Hippocampal formation (tissue), 2 donors: ENCODE results near the gene CA6.
"Not testable (repeated sequence)": the region's sequence is repeated elsewhere in the genome, so short reads cannot be mapped to it uniquely, and the experiment has no call there.

ENCODE experiments used
- DNase-seq, 2 donors: peaks; one replicate each; lab custom pipeline; 2025; lab: John Stamatoyannopoulos, UW

Gene CA6

DNA sequence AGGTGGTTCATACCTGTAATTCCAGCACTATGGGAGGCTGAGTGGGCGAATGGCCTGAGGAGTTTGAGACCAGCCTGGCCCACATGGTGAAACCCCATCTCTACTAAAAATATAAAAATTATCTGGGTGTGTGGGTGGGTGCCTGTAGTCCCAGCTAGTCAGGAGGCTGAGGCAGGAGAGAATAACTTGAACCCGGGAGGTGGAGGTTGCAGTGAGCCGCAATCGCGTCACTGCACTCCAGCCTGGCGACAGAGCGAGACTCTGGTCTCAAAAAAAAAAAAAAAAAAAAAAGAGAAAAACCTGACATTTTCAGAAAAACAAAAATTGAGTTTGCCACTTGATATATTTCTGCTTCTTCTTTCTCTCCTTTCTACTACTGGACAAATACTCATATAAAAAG lies 24.3 kb downstream of the CA6 start:
- DNase-seq = no peak

- no peak for DNase-seq
Measured at GRCh38 chr1:8970870-8971337, 25.2 kb downstream of the CA6 start.

GRCh38 chr1:8974551-8974950 lies 28.9 kb downstream of the CA6 start:
- no peak for DNase-seq

- no peak for DNase-seq
Measured at GRCh38 chr1:8976338-8976737, 30.7 kb downstream of the CA6 start.

GRCh38 chr1:8976896-8977450 lies 31.3 kb downstream of the CA6 start:
- no peak for DNase-seq

DNA sequence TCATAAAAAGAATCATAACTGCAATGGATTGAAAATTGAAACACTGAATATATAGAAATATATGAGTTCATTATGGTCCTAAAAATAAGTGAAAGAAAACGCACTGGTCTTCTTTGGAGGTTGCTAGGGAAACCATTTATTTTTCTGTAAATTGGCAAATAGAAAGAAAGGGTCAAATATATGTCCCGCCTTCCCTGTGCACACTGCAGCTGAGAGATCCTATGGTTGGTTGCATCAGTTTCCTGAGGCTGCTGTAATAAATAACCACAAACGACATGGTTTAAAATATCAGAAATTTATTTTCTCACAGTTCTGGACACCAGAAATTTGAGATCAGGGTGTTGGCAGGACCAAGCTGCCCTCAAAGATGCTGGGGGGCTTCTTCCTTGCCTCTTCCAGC lies 35.0 kb downstream of the CA6 start:
- no peak for DNase-seq

DNA sequence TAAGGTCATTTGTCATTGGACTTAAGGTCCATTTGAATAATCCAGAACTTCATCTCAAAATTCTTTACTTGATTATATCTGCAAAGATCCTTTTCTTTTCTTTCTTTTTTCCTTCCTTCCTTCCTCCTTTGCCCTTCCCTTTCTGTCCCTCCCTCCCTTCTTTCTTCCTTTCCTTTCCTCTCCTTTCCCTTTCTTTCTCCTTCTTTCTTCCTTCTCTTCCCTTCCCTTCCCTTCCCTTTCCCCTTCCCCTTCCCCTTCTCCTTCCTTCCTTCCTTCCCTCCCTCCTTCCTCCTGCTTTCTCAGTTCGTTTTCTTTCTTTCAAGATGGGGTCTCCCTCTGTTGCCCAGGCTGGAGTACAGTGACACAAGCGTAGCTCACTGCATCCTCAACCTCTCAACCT lies 35.5 kb downstream of the CA6 start:
- no peak for DNase-seq

DNA sequence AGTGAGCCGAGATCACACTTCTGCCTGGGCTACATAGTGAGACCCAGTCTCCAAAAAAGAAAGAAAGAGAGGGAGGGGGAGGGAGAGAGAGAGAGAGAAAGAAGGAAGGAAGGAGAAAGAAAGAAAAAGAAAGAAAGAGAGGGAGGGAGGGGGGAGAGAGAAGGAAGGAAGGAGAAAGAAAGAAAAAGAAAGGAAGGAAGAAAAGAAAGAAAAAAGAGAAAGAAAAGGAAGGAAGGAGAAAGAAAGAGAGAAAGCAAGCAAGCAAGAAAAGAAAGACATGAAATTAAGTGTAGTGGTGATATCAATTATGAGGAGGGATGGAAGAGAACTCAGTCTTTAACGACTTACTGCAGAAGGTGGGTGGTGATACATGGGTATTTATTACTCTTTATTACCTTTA lies 38.5 kb downstream of the CA6 start:
- DNase-seq = no peak

GRCh38 chr1:8984990-8985389 lies 39.3 kb downstream of the CA6 start:
- no peak for DNase-seq

DNA sequence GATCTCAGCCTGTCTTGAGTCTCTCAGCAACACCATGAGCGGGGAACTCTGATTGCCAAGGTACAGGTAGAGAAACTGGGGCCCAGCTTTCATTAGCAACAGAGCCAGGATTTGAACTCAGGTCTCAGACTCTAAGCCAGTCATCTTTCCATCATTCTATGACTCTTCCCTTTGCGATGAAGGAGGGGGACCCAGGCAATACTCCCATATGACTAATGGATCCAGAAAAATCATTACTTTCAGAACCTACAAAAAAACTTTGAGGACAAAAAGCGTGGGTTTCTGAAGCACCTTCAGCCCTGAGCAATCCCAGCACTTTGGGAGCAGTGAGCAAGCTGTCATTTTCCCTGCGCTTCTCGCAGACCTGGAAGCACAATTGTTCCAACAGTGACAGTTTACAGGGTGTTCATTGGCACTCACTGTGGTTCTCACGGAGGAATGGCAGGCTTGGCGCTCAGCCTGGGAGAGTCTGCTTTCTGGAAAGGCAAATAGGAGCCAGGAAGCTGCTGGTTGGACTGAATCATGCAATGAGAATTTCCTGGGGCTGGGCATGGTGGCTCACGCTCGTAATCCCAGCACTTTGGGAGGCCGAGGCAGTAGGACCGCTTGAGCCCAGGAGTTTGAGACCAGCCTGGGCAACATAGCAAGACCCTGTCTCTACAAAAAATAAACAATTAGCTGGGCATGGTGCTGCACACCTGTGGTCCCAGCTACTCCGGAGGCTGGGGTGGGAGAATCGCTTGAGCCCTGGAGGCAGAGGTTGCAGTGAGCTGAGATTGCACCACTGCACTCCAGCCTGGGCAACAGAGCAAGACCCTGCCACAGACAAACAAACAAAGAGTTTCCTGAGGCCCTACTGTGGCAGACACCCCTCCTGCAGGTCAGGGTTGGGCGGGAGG lies 40.5 kb downstream of the CA6 start:
- DNase-seq = peak; percentile 61 to 64

- DNase-seq = no peak
Measured at GRCh38 chr1:8986814-8987190, 41.1 kb downstream of the CA6 start.

GRCh38 chr1:8987881-8988617 lies 42.4 kb downstream of the CA6 start:
- DNase-seq = peak; percentile 60 to 62

GRCh38 chr1:8988618-8988967 lies 42.9 kb downstream of the CA6 start:
- no peak for DNase-seq

DNA sequence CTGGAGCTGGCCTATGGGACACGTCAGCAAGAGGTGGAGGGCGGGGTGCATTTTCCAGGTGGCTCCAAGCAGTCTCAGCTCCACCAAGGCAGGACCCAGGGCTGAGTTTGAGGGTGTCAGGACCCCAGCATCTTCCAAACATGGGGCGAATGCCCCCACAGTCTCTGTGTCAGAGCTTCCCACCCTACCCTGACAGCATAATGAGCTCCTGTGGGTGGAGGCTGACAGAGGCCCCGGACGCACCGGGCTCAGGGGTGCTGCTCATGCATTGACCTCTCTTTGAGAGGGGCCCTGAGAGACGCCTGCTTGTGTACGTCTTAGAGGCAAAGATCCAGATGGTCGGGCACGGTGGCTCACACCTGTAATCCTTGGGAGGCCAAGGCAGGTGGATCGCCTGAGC lies 43.4 kb downstream of the CA6 start:
- no peak for DNase-seq

DNA sequence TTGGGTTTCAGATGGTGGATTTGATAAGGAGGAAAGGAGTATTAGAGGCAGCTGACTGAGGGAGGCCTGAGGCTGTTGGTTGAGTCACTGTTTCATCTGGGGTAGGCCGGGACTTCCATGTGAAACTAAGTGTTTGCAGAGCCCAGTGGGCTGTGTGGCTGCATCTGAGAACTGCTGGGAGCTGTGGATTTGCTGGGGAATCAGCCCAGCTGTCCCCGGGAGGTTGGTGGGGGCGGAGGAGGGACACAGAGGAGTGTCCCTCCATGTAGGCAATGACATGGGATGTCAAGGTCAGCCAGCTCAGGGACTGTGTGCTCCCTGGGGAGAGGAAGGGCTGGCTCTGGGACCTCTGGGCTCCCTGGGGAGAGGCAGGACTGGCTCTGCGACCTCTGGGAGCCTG lies 44.2 kb downstream of the CA6 start:
- no peak for DNase-seq

DNA sequence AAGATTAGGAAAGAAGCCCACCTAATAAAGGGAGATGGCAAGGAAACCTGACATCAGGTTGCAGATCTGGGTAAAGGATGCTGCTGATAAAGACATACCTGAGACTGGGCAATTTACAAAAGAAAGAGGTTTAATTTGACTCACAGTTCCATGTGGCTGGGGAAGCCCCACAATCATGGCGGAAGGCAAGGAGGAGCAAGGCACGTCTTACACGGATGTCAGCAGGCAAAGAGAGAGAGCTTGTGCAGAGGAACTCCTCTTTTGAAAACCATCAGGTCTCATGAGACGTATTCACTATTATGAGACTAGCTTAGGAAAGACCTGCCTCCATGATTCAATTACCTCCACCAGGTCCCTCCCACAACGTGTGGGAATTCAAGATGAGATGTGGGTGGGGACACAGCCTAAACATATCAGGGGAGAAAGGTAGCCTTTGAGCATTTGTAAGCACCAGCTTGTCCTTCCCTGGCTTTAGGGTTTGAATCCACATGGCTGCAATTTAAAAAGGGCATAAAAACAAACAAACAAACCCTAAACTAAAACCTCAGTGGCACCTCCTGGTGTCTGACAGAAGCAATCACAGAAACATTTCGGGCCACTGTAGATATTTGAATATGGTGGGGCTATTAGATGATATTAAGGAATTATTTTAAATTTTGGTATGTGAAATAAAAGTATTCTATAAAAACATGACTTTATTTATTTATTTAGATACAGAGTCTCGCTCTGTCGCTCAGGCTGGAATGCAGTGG lies 47.4 kb downstream of the CA6 start:
- no peak for DNase-seq

DNA sequence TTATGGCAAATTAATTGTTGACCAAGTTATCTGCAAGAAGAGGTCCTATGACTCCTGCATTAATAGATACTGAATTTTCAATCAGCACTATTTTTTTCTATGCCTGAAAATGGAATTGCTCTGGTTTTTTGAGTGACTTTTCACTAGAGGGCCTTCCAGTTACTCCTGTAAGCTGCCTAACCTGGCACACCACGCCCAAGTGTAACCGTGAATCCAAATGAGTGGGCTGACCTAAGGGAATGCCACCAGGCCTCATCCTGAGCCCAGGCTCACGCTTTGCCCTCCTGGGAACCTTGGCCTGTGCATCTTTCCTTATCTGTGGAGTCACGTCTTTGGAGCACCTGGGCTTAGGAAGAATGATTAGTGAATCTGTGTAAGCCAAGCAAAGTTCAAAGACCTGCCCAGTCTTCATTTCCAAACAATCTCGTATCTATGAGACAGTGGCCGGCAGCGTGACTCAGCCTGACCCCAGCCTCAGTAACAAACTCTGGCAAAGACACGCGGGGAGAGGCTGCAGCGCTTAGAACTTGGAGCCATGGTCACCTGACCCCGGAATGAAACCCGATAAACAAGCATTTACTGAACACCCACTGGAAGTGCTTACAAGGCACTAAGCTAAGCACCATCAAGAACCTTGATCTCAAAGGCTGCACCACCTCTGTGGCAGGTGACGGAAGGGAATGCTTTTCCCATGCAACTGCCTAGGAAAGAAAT lies 48.5 kb downstream of the CA6 start:
- not testable (repeated sequence) for DNase-seq

DNA sequence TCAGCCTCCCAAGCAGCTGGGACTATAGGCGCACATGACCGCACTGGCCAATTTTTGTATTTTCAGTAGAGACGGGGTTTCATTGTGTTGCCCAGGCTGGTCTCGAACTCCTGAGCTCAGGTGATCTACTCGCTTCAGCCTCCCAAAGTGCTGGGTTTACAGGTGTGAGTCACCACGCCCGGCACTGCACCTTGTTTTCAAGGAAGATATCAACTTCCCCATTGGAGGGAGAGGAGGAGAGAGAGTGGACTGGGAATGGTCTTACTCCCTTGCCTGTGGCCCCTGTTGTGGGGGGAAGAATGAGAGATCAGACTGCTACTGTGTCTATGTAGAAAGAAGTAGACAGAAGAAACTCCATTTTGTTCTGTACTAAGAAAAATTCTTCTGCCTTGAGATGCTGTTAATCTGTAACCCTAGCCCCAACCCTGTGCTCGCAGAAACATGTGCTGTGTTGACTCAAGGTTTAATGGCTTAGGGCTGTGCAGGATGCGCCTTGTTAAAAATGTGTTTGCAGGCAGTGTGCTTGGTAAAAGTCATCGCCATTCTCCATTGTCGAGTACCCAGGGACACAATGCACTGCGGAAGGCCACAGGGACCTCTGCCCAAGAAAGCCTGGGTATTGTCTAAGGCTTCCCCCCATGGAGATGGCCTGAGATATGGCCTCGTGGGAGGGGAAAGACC lies 56.0 kb downstream of the CA6 start:
- DNase-seq = not testable (repeated sequence)

- not testable (repeated sequence) for DNase-seq
Measured at GRCh38 chr1:9002215-9002560, 56.5 kb downstream of the CA6 start.

DNA sequence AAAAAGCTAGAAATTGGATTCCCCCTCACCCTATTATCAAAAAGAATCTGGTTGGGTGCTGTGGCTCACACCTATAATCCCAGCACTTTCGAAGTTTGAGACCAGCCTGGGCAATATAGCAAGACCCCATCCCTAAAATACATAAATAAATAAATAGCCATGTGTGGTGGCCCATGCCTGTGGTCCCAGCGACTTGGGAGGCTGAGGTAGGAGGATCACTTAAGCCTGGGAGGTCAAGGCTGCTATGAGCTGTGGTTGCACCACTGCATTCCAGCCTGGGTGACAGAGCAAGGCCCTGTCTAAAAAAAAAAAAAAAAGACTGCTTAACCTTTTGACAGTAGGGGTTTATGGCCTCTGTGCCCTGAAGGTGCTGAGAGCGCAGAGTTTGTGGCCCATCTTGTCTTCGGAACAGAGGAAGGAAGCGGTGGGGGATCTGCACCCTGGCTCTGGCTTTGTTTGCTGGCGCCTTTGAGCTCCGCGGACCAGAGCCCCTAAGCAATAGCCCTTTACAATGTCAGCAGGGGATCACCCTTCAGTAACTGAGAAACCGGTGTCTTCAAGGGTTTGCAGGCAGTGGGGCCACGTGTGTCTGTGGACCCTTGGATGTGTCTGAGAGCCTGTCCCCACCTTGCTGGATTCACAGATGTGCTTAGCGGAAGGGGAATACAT lies 58.5 kb downstream of the CA6 start:
- no peak for DNase-seq
